ENCODE measurements around the gene FAM131A.

DNA sequence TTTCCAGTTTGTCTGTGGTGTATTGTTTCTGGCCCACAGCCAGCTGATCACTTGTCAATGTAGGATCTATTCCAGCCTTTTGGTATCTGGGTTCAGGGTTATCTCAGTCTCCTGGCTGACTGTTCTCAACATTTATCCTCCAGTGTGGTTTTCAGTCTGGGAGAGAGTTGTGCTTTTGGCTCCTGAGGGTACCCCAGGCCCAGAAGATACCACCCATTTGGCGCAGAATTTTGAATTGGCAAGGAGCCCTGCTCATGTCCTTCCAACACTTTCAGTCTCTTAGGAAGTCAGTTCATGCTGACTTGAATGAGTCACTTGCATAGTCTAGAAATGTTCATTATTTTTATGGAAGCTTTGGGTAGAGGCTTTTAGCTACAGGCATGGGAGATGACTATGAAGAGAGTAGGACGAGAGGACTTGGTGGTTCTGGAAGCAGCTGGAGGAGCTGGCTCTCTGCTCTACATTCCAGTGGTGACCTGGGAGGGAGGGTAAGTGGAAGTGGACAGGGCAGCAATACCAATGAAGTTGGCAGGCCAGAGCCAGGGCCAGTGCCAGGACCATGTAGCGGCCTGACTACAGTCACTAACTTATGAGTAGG, 31.3 kb downstream of the FAM131A start:
- no peak for TF ChIP-seq ARNTL (CRISPR knock-in tag; IDR thresholded peaks at IDR 0.05; ENCODE audit: borderline replicate concordance, low read depth)
- no peak for TF ChIP-seq GLIS3 (CRISPR knock-in tag; IDR thresholded peaks at IDR 0.05)
- no peak for TF ChIP-seq TOX (CRISPR knock-in tag; IDR thresholded peaks at IDR 0.05; ENCODE audit: borderline replicate concordance)
- TF ChIP-seq ZNF565 (CRISPR knock-in tag; conservative IDR thresholded peaks at IDR 0.05; ENCODE audit: low read depth) = no peak
- no peak for TF ChIP-seq RARB (CRISPR knock-in tag; IDR thresholded peaks at IDR 0.05)
- TF ChIP-seq ISL1 (CRISPR knock-in tag; IDR thresholded peaks at IDR 0.05) = no peak
- no peak for TF ChIP-seq BACH2 (CRISPR knock-in tag; IDR thresholded peaks at IDR 0.05; ENCODE audit: borderline replicate concordance)
- no peak for TF ChIP-seq ZFP3 (CRISPR knock-in tag; IDR thresholded peaks at IDR 0.05)
- TF ChIP-seq, protein P1, sequence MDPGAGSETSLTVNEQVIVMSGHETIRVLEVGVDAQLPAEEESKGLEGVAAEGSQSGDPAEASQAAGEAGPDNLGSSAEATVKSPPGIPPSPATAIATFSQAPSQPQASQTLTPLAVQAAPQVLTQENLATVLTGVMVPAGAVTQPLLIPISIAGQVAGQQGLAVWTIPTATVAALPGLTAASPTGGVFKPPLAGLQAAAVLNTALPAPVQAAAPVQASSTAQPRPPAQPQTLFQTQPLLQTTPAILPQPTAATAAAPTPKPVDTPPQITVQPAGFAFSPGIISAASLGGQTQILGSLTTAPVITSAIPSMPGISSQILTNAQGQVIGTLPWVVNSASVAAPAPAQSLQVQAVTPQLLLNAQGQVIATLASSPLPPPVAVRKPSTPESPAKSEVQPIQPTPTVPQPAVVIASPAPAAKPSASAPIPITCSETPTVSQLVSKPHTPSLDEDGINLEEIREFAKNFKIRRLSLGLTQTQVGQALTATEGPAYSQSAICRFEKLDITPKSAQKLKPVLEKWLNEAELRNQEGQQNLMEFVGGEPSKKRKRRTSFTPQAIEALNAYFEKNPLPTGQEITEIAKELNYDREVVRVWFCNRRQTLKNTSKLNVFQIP (CRISPR knock-in tag; IDR thresholded peaks at IDR 0.05; ENCODE audit: borderline replicate concordance, low read depth) = no peak
- TF ChIP-seq TCF4 (CRISPR knock-in tag; IDR thresholded peaks at IDR 0.05; ENCODE audit: borderline replicate concordance) = no peak
- TF ChIP-seq, protein P2, sequence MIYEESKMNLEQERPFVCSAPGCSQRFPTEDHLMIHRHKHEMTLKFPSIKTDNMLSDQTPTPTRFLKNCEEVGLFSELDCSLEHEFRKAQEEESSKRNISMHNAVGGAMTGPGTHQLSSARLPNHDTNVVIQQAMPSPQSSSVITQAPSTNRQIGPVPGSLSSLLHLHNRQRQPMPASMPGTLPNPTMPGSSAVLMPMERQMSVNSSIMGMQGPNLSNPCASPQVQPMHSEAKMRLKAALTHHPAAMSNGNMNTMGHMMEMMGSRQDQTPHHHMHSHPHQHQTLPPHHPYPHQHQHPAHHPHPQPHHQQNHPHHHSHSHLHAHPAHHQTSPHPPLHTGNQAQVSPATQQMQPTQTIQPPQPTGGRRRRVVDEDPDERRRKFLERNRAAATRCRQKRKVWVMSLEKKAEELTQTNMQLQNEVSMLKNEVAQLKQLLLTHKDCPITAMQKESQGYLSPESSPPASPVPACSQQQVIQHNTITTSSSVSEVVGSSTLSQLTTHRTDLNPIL (CRISPR knock-in tag; IDR thresholded peaks at IDR 0.05; ENCODE audit: low read depth) = no peak
- no peak for TF ChIP-seq ZFP30 (CRISPR knock-in tag; IDR thresholded peaks at IDR 0.05)
- TF ChIP-seq, protein P3, sequence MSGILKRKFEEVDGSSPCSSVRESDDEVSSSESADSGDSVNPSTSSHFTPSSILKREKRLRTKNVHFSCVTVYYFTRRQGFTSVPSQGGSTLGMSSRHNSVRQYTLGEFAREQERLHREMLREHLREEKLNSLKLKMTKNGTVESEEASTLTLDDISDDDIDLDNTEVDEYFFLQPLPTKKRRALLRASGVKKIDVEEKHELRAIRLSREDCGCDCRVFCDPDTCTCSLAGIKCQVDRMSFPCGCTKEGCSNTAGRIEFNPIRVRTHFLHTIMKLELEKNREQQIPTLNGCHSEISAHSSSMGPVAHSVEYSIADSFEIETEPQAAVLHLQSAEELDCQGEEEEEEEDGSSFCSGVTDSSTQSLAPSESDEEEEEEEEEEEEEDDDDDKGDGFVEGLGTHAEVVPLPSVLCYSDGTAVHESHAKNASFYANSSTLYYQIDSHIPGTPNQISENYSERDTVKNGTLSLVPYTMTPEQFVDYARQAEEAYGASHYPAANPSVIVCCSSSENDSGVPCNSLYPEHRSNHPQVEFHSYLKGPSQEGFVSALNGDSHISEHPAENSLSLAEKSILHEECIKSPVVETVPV (CRISPR knock-in tag; IDR thresholded peaks at IDR 0.05) = no peak

Data from SK-N-SH treated with all-trans-retinoic acid at 6 μM for 48 hours (cell line).